AG04450 (cell line): ENCODE data around the gene NFIX. TPM values are rescaled to one million over a fixed set of nuclear protein-coding genes. Genes with fewer than 3 reads are reported as not detected.

Experiments used
- CTCF ChIA-PET: fragments of 300-600, 350-600 bp; formaldehyde crosslinking; extraction: SDS; loops from one replicate; lab custom pipeline; 2022; ENCODE audit warnings: antibody characterized with exemption, inconsistent platforms; lab: Charles Lee
- POLR2A ChIA-PET: fragments of 350-600 bp; formaldehyde crosslinking; extraction: SDS; loops from one replicate; lab custom pipeline; 2021; ENCODE audit warnings: antibody characterized with exemption, inconsistent platforms; lab: Yijun Ruan, JAX
- DNase-seq: peaks from one replicate; pipeline ENCODE4 v3.0.0-alpha.2; 2011; ENCODE audit warnings: low read depth, low spot score
- H3K27ac ChIP-seq: one replicate; pipeline ENCODE4 v1.5.1; 2012; ENCODE audit warnings: low read depth, low read length, control low read depth
- H3K27me3 ChIP-seq: one replicate; pipeline ENCODE4 v1.6.0; 2012; ENCODE audit warnings: low read length; ENCODE audit not compliant: control insufficient read depth, insufficient read depth
- H3K4me3 ChIP-seq: 2 replicates; pipeline ENCODE4 v1.5.1; 2011; ENCODE audit warnings: mild to moderate bottlenecking, low read depth, low read length, control low read depth
- H3K9me3 ChIP-seq: 2 replicates; pipeline ENCODE4 v1.5.1; 2012; ENCODE audit warnings: low read length; ENCODE audit not compliant: control insufficient read depth, insufficient read depth
- polyA plus RNA-seq: library from polyadenylated mRNA; depleted of rRNA; stranded (reverse); fragments of >200 nt; gene quantifications from 2 replicates; pipeline ENCODE4 v1.2.3, GENCODE V29; 2011
- TF ChIP-seq, protein P1 (sequence below): IDR thresholded peaks from 2 replicates; pipeline ENCODE4 v1.5.1; 2011; ENCODE audit warnings: low read depth, low read length, control low read depth, inconsistent platforms

The NFIX gene
- polyA plus RNA-seq, 1 experiment: 15.1 TPM

DNA sequence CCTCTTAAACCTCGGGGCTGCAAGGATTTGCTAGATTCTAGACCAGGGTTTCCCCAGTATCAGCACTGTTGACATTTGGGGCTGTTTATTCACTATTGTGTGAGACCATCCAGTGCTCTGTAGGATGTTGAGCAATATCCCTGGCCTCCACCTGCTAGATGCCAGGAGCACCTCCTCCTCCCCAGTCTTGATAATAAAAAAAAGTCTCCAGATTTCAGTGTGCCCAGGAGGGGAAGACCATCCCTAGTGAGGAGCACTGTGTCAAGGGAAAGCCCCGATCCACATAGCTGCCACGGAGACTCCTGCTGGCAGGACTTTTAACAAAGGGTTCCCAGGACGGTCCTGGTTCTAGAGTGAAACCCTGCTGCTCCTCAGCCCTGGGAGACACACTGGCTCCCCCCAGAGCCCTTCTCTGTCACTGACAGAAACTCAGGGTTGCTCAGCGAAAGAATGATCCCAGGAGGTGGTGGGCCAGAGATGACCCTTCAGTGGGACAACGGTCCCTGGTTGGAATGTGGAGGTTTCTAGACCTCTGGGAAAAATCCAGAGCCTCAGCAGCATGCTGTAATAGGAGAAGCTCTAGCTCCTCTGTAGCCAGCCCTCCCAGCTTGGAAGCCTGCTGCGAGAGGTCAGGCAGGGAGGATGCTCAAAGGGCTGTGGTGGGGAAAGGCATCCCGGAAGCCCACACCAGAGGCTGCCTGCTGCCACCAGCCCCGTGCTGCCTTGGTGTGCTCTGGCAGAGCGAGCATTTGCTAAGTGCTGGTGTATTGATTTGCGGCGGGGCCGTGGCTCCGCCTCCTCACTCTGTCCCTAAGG is 87.1 kb downstream of the NFIX start:
- H3K27ac ChIP-seq: peak overlapping the region; percentile 31
- ChIA-PET POLR2A (interaction anchor here (0.6 kb wide), 1 partner anchor 60 kb away, joined by 5 read pairs; no protein-coding TSS in a partner anchor), CTCF (interaction anchor here (1.3 to 4.2 kb wide), 3 partner anchors 11 to 99 kb away, joined by 4 to 26 read pairs (median 5); no protein-coding TSS in a partner anchor)

GRCh38 chr19:13083008-13083404 is 87.7 kb downstream of the NFIX start:
- no peak for DNase-seq
- Histone ChIP-seq H3K9me3 (no peaks in the 10 kb centered on the region; the same call in 1 of the 2 replicates), H3K27ac (no peak overlapping the region), H3K27me3 (no peaks in the 10 kb centered on the region), H3K4me3 (no peak overlapping the region)
- TF ChIP-seq, protein P1, sequence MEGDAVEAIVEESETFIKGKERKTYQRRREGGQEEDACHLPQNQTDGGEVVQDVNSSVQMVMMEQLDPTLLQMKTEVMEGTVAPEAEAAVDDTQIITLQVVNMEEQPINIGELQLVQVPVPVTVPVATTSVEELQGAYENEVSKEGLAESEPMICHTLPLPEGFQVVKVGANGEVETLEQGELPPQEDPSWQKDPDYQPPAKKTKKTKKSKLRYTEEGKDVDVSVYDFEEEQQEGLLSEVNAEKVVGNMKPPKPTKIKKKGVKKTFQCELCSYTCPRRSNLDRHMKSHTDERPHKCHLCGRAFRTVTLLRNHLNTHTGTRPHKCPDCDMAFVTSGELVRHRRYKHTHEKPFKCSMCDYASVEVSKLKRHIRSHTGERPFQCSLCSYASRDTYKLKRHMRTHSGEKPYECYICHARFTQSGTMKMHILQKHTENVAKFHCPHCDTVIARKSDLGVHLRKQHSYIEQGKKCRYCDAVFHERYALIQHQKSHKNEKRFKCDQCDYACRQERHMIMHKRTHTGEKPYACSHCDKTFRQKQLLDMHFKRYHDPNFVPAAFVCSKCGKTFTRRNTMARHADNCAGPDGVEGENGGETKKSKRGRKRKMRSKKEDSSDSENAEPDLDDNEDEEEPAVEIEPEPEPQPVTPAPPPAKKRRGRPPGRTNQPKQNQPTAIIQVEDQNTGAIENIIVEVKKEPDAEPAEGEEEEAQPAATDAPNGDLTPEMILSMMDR: no peak
- ChIA-PET POLR2A (interaction anchor here (0.6 kb wide), 1 partner anchor 61 kb away, joined by 5 read pairs; no protein-coding TSS in a partner anchor), CTCF (interaction anchor here (1.3 to 4.2 kb wide), 4 partner anchors 11 to 99 kb away, joined by 4 to 26 read pairs (median 10); no protein-coding TSS in a partner anchor)

More for the DNA sequence above, 87.1 kb downstream of the NFIX start:
- Histone ChIP-seq H3K9me3 (no peaks in the 10 kb centered on the region; the same call in 1 of the 2 replicates), H3K4me3 (no peak overlapping the region), H3K27me3 (no peaks in the 10 kb centered on the region)
- no peak for DNase-seq
- TF ChIP-seq, protein P1: peak; percentile 34; the same call in 1 of the 2 replicates

DNA sequence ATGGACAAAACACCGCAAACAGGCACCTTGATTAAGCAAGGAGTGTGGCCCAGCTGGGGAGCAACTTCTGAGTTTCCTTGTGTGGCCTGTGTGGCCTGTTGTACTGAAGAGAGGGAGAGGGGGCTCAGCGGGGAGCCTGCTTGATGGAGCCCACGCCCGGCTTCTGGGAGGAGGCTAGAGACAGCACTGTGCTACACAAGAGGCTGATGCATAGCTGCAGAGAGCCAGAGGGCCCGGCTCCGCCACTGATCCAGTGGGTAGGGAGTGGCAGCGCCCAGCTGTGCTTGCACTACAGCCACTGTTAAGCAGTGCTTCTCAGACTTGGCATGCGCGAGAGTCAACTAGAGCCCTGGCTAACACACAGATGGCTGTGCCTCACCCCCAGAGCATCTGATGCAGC is 88.4 kb downstream of the NFIX start:
- TF ChIP-seq, protein P1: no peak
- Histone ChIP-seq H3K9me3 (no peaks in the 10 kb centered on the region; the same call in 1 of the 2 replicates), H3K27me3 (no peaks in the 10 kb centered on the region), H3K4me3 (no peak overlapping the region), H3K27ac (no peak overlapping the region)
- no peak for DNase-seq
- ChIA-PET CTCF (interaction anchor here (1.3 to 4.2 kb wide), 5 partner anchors 10 to 106 kb away, joined by 4 to 26 read pairs (median 6); no protein-coding TSS in a partner anchor), POLR2A (no interaction called here)

DNA sequence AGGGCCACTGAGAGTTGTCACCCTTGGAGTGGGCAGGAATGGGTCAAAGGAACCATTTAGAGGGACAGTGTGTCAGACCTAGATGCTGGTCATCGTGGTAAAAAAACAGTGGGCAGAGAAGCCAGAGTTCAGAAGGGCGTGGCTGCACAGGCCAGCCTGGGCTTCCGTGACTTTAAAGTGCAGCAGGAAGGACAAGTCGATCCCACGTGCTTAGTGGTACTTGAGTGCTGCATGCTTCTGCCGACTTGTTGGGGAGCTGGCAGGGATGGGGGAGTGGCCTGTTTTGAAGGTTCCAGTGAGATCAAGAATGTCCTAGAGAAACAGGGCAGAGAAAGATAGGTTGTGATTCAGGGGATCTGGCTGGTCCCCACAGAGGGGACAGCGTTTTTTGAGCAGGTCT is 90.4 kb downstream of the NFIX start:
- Histone ChIP-seq H3K9me3 (no peaks in the 10 kb centered on the region; the same call in 1 of the 2 replicates), H3K4me3 (no peak overlapping the region), H3K27me3 (no peaks in the 10 kb centered on the region), H3K27ac (no peak overlapping the region)
- CTCF ChIA-PET: interaction anchor here (0.7 to 4.2 kb wide), 7 partner anchors 8 to 120 kb away, joined by 4 to 26 read pairs (median 5); no protein-coding TSS in a partner anchor
- no peak for DNase-seq
- TF ChIP-seq, protein P1: no peak
- POLR2A ChIA-PET: no interaction called here
